Hepatocyte (in vitro differentiated cells): ENCODE measurements around the gene ROR1. TPM values are rescaled to one million over a fixed set of nuclear protein-coding genes. Genes with fewer than 3 reads are reported as not detected.
"Not testable (repeated sequence)": the region's sequence is repeated elsewhere in the genome, so short reads cannot be mapped to it uniquely, and the experiment has no call there.

Source experiments
- DNase-seq: peaks from one replicate; pipeline ENCODE4 v3.0.0-alpha.2; 2016; ENCODE audit warnings: low spot score
- H2AFZ ChIP-seq: fragments of 200-600 bp; sonication (generic); 2 replicates; pipeline ENCODE4 v1.6.0; 2016; ENCODE audit warnings: antibody characterized with exemption, mild to moderate bottlenecking
- H3K27ac ChIP-seq: fragments of 200-600 bp; sonication (generic); 2 replicates; pipeline ENCODE4 v1.5.1; 2016; ENCODE audit warnings: mild to moderate bottlenecking
- H3K27me3 ChIP-seq: fragments of 200-600 bp; sonication (generic); 2 replicates; pipeline ENCODE4 v1.6.1; 2016
- H3K36me3 ChIP-seq: fragments of 200-600 bp; sonication (generic); replicated peaks from 2 replicates; pipeline ENCODE4 v1.5.1; 2016; ENCODE audit warnings: low read depth; ENCODE audit not compliant: insufficient read depth
- H3K4me1 ChIP-seq: fragments of 200-600 bp; sonication (generic); 2 replicates; pipeline ENCODE4 v1.5.1; 2016; ENCODE audit warnings: mild to moderate bottlenecking, moderate library complexity; ENCODE audit not compliant: insufficient read depth
- H3K4me2 ChIP-seq: fragments of 200-600 bp; sonication (generic); 2 replicates; pipeline ENCODE4 v1.6.0; 2016
- H3K4me3 ChIP-seq: fragments of 200-600 bp; sonication (generic); 2 replicates; pipeline ENCODE4 v1.5.1; 2016; ENCODE audit warnings: mild to moderate bottlenecking
- H3K79me2 ChIP-seq: fragments of 200-600 bp; sonication (generic); 2 replicates; pipeline ENCODE4 v1.6.0; 2017; ENCODE audit warnings: mild to moderate bottlenecking
- H3K9me2 ChIP-seq: fragments of 200-600 bp; sonication (generic); replicated peaks from 2 replicates; pipeline ENCODE4 v1.6.0; 2017; ENCODE audit warnings: mild to moderate bottlenecking; ENCODE audit not compliant: insufficient read depth
- H3K9me3 ChIP-seq: fragments of 200-600 bp; sonication (generic); 2 replicates; pipeline ENCODE4 v1.5.1; 2016; ENCODE audit warnings: low read depth, mild to moderate bottlenecking
- H4K20me1 ChIP-seq: fragments of 200-600 bp; sonication (generic); 2 replicates; pipeline ENCODE4 v1.6.0; 2016; ENCODE audit warnings: mild to moderate bottlenecking; ENCODE audit not compliant: insufficient read depth, poor library complexity, severe bottlenecking
- CTCF ChIP-seq: fragments of 200-600 bp; sonication (generic); IDR thresholded peaks from 2 replicates; pipeline ENCODE4 v1.5.1; 2016; ENCODE audit warnings: antibody characterized with exemption, mild to moderate bottlenecking; ENCODE audit not compliant: poor library complexity
- EZH2 ChIP-seq: fragments of 200-600 bp; sonication (generic); IDR thresholded peaks from 2 replicates; pipeline ENCODE4 v1.6.1; 2016; ENCODE audit warnings: antibody characterized with exemption, mild to moderate bottlenecking, borderline replicate concordance
- EZH2phosphoT487 ChIP-seq: fragments of 200-600 bp; sonication (generic); IDR thresholded peaks from one replicate; pipeline ENCODE4 v1.6.1; 2018; ENCODE audit warnings: antibody characterized with exemption, mild to moderate bottlenecking, low read depth, moderate library complexity; ENCODE audit not compliant: unreplicated experiment, severe bottlenecking
- WGBS: methylation state at CpG from one replicate; pipeline ENCODE4 v1.1.6; 2016; ENCODE audit warnings: low lambda C conversion rate; ENCODE audit errors: missing lambda C conversion rate; 5-methylcytosine and 5-hydroxymethylcytosine counted together
- polyA plus RNA-seq: library from polyadenylated mRNA; unstranded; fragments of >200 nt; fragmentation: Nextera tagmentation; extraction: Ambion mirVana; gene quantifications from 2 replicates; pipeline ENCODE4 v1.2.1, GENCODE V29; 2016
- total RNA-seq: library from RNA; depleted of rRNA; stranded (reverse); fragments of >200 nt; gene quantifications from 2 replicates; pipeline ENCODE4 v1.2.3, GENCODE V29; 2014

Gene ROR1
- total and polyA plus RNA-seq, 2 experiments from 2014 or later, result 16.4 to 27.7 TPM

GRCh38 chr1:63807046-63807445, 33.2 kb downstream of the ROR1 start:
- WGBS, result 87% methylated on average over 1 of the region's 1 CpG
- peaks cover 97% of the 10 kb centered on the region for H3K79me2 ChIP-seq
- H4K20me1 ChIP-seq, result peaks cover 10% of the 10 kb centered on the region

GRCh38 chr1:63810936-63811469, 37.2 kb downstream of the ROR1 start:
- Histone ChIP-seq H3K27ac (no peak overlapping the region), H3K9me2 (no peaks in the 10 kb centered on the region), H3K4me1 (peaks cover 8% of the 10 kb centered on the region)

More at GRCh38 chr1:63807046-63807445, 33.2 kb downstream of the ROR1 start:
- no peak overlapping the region for H3K27ac ChIP-seq
- no peaks in the 10 kb centered on the region for H3K36me3 ChIP-seq
- H3K4me1 ChIP-seq, result peaks cover 6% of the 10 kb centered on the region
- DNase-seq, result no peak
- TF ChIP-seq EZH2phosphoT487 (no peak), EZH2 (no peak), CTCF (no peak)
- no peaks in the 10 kb centered on the region for H3K9me3 ChIP-seq
- no peaks in the 10 kb centered on the region for H3K9me2 ChIP-seq
- H3K4me3 ChIP-seq, result no peak overlapping the region
- H3K4me2 ChIP-seq, result no peak overlapping the region
- no peak overlapping the region for H2AFZ ChIP-seq
- H3K27me3 ChIP-seq, result no peaks in the 10 kb centered on the region

GRCh38 chr1:63812071-63812700, 38.4 kb downstream of the ROR1 start:
- no peak for TF ChIP-seq EZH2phosphoT487

More at GRCh38 chr1:63810936-63811469, 37.2 kb downstream of the ROR1 start:
- no peak for TF ChIP-seq EZH2
- TF ChIP-seq EZH2phosphoT487, result no peak
- no peak for TF ChIP-seq CTCF
- Histone ChIP-seq H2AFZ (no peak overlapping the region), H3K4me3 (no peak overlapping the region), H3K36me3 (no peaks in the 10 kb centered on the region), H3K9me3 (no peaks in the 10 kb centered on the region), H3K27me3 (no peaks in the 10 kb centered on the region), H3K79me2 (peaks cover 95% of the 10 kb centered on the region), H4K20me1 (peaks cover 3% of the 10 kb centered on the region), H3K4me2 (no peak overlapping the region)
- DNase-seq, result no peak
- 67% methylated on average over 3 of the region's 3 CpGs for WGBS

GRCh38 chr1:63813829-63814277, 40.0 kb downstream of the ROR1 start:
- Histone ChIP-seq H3K27me3 (no peaks in the 10 kb centered on the region), H4K20me1 (peaks cover 7% of the 10 kb centered on the region), H3K4me3 (no peak overlapping the region), H3K9me3 (no peaks in the 10 kb centered on the region), H3K4me1 (peaks cover 26% of the 10 kb centered on the region), H3K4me2 (no peak overlapping the region), H3K36me3 (no peaks in the 10 kb centered on the region), H2AFZ (no peak overlapping the region), H3K27ac (no peak overlapping the region), H3K9me2 (no peaks in the 10 kb centered on the region), H3K79me2 (peaks cover 92% of the 10 kb centered on the region)
- TF ChIP-seq CTCF (no peak), EZH2phosphoT487 (no peak), EZH2 (no peak)
- WGBS, result 80% methylated on average over 3 of the region's 3 CpGs
- no peak for DNase-seq

More at GRCh38 chr1:63812071-63812700, 38.4 kb downstream of the ROR1 start:
- Histone ChIP-seq H3K36me3 (no peaks in the 10 kb centered on the region), H3K9me3 (no peaks in the 10 kb centered on the region), H3K9me2 (no peaks in the 10 kb centered on the region), H3K4me2 (no peak overlapping the region), H4K20me1 (peaks cover 3% of the 10 kb centered on the region), H2AFZ (no peak overlapping the region), H3K4me3 (no peak overlapping the region), H3K27me3 (no peaks in the 10 kb centered on the region), H3K27ac (no peak overlapping the region), H3K4me1 (peaks cover 15% of the 10 kb centered on the region), H3K79me2 (peaks cover 93% of the 10 kb centered on the region)
- whole genome bisulfite sequencing, result 100% methylated on average over 6 of the region's 6 CpGs
- no peak for DNase-seq

GRCh38 chr1:63816217-63816815, 42.5 kb downstream of the ROR1 start:
- H3K9me2 ChIP-seq, H4K20me1 ChIP-seq, DNase-seq, H3K4me3 ChIP-seq, H2AFZ ChIP-seq, H3K36me3 ChIP-seq, H3K27me3 ChIP-seq, H3K9me3 ChIP-seq: not testable (repeated sequence)
- 97% methylated on average over 5 of the region's 5 CpGs for WGBS
- H3K27ac ChIP-seq, result peak overlapping the region; percentile 32
- peaks cover 27% of the 10 kb centered on the region for H3K4me1 ChIP-seq
- peaks cover 92% of the 10 kb centered on the region for H3K79me2 ChIP-seq
- peak overlapping the region; percentile 50 for H3K4me2 ChIP-seq
